IPS DF 4.7 (cell line): ENCODE results near the gene GNA15.

Experiments used
- DNase-seq: peaks from one replicate; pipeline ENCODE4 v3.0.0-alpha.2; 2013; ENCODE audit warnings: low spot score; ENCODE audit errors: extremely low read depth

The GNA15 gene

DNA sequence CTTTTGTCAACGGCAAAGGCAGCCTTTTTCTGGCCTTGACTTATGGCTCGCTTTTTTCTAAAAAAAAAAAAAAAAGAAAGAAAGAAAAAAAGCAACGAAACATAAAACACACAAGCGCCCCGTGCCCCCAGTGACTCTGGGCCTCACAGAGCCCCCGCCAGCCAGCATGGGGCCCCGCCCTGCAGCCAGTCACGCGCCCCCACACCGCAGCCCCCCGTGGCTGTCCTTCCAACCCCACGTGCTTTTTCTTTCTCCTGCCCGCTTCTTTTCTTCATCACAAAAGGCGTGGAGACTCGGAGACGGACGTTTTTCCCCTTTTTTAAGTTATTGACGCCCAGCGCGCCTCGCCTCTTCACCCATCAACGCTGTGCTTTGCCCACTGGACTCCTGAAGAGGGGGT lies 14.4 kb upstream of the GNA15 start:
- no peak for DNase-seq

DNA sequence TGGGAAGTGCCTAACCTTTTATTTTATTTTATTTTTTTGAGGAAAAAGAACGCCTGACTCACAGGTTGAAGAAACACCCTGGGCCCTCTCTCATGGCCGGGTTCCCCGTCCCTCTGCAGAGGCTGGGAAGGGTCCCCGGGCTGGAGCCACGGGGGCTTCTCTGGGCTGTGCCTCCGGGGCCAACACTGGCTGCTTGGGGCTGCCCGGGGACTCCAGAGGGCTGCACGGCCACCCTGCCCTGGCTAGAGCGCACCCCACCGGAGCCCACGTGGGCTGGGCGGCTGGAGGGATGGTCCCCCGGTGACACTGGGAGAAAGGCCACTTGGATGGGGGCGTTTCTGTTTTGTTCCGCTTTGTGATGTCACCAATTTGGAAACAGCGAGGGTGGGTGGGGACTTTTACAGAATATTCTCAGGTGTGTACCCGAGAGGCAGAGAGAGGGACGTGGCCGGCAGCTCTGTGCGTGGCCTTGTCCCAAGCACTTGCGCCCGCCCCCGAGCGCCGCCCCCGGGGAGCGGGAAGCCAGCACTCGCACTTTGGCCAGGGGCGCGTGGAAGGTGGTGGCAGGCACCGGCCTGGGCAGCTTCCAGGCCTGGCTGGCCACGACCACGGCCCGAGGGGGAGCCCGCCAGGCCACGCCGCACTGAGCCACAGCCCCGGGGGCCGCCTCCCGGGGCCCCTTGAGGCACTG lies 13.9 kb upstream of the GNA15 start:
- no peak for DNase-seq

DNA sequence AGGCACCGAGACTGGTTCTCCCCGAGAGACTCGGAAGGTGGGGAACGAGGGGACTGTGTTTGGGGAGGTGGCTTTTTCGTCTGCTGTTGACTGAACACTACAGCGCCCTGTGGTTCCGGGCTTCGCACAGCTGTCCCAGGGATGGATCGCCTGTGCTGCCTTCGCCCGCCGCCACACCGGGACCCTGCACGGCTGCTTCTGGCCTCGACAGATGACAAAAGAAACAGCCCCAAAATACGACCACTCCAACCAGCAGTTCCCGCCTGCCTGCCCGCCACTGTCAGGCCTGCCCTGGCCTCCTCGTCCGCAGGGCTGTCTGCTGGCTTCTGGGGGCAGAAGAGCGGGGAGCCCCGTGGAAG lies 13.3 kb upstream of the GNA15 start:
- DNase-seq: no peak

DNA sequence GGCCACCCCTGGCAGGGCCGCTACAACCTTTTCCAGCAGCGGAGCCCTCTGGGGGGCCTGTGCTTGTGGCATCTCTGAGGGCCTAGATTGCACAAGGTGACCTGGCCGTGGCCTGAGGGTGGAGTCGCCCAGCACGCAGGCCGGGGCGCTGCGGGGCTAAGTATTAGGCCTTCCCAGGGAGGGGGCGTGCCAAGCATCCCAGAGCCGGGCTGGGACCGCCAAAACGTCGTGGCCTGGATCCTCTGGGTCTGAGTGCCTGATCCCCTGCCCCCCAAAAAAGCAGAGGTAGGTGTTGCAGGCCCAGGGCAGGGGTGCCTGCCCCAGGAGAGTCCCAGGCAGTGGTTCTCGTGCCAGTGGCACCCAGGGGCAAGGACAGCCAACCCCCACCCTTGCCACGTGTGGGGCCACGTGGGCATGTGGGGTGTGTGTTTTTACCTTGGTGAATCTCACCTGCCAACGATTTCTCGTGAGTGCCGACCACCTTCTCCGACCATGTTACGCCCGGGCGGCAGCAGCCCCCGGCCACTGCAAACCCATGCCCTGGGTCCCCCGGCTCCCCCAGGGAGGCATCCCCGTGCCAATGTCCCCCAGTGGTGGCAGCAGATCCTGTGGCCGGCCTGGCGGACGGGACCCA lies 12.6 kb upstream of the GNA15 start:
- DNase-seq: no peak

DNA sequence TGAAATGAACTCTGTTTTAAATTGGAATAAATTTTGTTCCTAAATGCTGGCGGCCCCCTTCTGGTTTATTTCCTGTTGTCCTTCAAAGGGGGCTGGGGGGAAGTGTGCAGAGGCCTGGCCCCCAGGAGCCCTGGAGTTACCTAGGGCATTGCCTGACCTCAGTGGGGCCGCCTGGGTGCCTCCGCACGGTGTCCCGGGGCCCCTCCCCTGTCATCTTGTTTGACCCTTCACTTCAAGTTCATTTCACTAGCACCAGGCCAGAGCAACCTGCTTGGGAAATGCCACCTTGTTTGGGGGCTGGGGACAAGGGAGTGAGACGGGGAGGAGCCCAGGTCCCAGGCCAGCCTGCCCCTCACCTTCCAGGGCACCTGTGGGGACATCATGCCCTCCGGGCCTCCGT lies 11.9 kb upstream of the GNA15 start:
- no peak for DNase-seq

DNA sequence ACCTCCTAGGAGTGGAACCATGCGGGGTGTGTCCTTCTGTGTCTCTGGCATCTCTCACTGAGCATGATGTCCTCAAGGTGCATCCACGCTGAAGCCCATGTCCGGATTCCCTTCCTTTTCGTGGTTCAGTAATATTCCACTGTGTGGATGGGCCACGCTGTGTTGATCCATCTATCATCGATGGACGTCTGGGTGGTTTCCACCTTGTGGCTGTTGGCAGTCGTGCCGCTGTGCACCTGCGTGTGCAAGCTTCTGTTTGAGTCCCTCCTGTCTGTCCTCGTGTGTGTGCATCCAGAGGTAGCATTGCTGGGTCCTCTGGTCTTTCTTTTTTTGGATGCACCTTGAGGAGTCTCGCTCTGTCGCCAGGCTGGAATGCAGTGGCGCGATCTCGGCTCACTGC lies 11.2 kb upstream of the GNA15 start:
- DNase-seq: no peak

DNA sequence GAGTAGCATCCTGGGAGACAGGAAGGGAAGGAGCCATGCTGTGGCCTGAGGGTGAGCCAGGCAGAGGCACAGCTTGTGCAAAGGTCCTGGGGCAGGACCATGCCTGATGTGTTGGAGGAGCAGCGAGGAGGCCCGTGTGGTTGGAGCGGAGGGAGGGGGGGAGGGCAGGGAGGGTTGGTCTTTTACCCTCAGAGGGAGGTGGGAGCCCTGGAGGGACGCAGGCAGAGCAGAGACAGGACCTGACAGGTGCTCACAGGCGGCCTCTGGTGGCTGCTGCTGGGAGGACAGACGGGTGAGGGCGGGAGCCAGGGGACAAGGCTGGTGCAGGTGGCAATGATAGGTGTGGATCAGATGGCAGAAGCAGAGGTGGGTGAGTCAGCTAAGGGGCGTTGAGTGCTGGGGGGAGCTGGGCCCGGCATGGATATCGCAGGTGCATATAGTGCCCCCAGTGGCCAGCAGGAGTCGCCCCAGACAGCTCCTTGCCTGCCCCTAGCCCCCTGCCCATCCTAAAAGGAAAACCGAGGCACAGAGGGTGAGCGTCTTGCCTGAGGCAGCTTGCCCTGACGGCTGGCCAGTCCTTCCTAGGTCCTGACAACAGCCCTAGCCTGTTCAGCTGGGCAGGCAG lies 9.8 kb upstream of the GNA15 start:
- DNase-seq: peak; percentile 53

DNA sequence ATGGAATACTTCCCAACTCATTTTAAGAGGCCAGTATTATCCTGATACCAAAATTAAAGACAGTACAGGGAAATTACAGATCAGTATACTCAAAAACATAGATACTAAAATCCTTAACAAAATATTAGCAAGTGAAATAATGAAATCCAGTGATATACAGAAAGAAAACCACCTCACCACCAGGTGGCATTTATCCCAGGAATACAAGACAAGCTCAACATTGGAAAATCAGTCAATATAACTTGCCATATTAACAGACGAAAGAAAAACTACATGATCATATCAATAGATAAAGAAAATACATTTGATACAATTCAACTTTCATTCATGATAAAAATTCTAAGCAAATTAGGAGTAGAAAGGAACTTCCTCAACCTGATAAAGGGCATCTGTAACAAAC lies 6.7 kb upstream of the GNA15 start:
- DNase-seq: no peak

DNA sequence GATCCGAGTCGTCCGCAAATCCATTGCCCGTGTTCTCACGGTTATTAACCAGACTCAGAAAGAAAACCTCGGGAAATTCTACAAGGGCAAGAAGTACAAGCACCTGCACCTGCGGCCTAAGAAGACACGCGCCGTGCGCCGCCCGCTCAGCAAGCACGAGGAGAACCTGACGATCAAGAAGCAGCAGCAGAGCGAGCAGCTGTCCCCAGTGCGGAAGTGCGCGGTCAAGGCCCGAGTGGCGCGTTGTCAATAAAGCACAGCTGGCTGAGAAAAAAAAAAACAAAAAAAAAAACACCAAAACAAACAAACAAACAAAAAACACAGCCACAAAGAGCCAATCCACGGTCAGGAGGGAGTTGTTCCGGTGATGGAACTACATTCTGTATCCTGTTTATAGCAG lies 4.7 kb upstream of the GNA15 start:
- no peak for DNase-seq

DNA sequence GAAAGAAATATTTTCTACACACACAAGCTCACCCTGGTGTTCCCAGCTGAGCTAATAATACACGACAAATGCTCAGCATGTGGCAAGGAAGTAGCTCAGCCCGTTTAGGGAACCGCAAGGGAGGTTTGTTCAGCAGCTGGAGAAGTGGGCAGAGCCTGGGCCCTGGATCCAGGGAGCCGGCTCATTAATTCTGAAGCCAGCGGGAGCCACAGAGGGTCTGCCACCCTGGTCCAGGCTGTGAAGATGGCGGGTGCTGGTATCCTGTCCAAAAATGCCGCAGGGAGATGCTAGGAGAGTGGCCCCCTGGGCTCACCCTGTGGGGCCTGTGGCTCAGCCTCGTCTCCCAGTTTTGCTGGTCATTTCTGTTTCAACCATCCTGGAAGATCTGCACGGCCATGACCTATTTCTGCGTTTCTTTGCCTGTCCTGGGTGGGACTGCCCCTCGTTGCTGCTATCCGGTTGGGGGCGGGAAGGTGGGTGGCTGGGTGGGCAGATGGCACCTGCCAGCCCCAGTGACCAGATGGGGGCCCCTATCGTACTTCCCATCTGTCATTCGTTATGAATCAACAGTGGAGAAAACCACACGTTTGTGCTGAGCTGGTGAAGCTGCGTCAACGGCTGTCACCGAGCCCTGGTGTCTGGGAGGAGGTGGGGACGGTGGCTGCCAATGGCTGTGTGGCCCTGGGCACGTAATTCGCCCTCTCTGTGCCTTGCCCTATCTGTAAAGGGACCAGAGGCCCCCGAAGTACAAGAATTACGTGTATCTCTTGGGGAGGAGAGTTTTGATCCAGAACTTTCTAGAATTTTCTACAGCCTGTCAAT lies 2.7 kb upstream of the GNA15 start:
- DNase-seq: no peak

DNA sequence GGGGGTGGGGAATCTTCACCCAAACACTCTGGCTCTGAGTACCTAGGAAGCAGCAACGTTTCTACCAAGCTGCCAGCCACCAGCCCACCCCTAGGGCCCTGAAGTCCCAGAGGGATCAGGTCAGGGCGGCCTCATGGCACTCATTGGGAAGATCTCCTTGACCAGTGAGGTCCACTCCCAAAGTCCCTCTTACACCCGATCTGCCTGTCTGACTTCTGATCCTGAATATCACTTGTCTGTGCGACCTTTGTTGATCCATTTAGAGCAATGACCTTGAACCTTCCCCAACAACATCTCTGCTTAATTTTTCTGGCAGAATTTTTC lies 2.1 kb upstream of the GNA15 start:
- DNase-seq: no peak

DNA sequence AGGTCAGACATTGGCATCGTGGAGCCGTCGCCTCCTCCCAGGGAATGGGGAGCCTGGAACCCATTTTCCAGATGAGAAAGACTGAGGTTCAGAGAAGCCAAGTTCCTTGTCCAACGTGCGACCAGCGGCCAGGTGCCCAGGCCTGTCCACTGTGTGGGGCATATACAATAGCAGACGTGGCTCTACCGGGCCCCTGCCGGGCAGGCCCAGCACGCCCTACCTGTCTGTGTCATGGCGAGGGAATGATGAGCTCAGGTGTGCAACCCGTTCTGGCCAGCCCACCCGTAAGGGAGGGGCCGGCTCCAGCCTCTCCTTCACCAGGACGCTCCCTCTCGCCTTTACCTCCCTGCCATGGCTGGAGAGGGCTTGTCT lies 837 bp downstream of the GNA15 start:
- DNase-seq: no peak

DNA sequence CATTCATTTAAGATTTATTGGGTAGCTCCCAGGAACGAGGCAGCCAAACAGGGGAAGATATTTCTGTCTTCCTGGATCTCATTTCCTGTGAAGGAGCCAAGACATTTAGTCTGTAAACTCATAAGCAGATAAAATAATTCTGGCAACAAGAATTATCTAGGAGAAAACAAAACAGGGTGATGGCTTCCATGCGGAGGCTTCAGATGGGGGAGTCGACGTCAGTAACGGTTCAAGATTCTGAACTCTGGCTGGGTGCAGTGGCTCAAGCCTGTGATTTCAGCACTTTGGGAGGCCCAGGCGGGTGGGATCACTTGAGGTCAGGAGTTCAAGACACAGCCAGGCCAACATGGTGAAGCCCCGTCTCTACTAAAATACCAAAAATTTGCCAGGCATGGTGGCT lies 1.3 kb downstream of the GNA15 start:
- no peak for DNase-seq

DNA sequence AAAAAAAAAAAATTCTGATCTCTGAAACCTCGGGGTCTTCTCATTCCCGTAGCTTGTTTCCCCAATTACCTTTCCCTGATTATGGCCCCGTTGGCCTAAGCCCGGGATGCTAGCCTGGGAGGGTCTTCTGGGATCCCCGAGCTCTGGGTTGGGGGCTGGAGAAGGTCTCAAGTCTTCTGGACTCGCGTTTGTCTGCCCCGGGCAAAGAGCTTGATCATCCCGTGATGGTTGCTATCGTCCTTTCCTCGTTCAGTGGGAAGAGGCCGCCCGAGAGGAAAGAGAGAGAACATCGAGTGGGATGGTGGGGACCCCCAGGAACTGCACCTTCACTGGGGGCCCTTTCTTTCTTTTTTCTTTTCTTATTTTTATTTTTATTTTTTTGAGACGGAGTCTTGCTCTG lies 2.4 kb downstream of the GNA15 start:
- DNase-seq: no peak

DNA sequence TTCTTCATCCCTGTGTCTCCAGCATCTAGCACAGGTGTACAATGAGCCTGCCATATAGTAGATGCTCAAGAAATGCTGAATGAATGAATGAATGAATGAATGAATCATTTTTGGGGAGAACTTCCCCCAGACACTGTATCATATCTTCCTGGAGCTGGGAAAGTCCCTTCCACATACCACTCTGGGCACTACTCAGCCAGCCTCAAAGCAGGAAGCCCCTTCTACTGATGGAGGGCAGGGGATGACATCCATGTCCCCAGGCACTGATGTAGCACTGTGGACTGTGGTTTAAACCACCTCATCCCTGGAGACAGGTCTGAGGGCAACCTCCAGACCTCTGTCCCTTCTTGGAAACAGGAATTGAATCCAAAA lies 4.8 kb downstream of the GNA15 start:
- DNase-seq: no peak

DNA sequence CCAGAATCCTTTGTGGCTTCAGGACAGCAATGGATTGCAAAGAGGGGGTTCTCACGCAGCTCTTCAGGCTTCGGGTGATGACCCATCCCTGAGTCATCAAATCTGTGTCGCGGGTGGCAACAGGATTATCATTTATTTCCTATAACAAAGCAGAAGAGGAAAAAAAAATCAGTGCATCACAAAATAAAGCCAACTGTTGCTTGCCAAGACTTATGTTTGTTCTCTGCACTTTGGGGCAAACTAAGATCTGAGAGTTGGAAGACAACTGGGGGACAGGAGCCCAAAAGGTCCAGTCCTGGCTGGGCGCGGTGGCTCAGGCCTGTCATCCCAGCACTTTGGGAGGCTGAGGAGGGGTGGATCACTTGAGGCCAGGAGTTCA lies 6.4 kb downstream of the GNA15 start:
- no peak for DNase-seq

DNA sequence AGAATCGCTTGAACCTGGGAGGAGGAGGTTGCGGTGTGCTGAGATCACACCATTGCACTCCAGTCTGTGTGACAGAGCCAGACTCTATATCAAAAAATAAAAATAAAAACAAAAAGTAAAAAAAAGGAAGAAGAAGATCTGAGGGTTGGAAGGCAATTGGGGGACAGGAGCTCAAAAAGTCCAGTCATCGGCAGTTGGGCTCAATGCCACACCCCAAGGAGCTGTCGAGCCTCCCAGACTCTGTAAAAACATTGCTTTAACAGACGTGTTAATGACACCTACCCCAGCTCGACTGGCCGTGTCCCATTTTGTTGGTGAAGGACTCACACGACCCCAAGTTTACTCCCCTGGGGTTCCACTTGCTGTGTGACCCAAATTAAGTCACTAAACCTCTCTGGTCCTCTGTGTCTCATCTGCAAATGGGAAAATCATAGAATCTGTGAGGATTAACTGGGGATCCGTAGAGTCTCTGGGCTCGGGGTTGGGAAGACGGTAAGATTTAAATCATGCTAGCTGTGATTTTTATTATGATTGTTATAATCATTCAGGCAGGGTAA lies 7.0 kb downstream of the GNA15 start:
- DNase-seq: no peak

DNA sequence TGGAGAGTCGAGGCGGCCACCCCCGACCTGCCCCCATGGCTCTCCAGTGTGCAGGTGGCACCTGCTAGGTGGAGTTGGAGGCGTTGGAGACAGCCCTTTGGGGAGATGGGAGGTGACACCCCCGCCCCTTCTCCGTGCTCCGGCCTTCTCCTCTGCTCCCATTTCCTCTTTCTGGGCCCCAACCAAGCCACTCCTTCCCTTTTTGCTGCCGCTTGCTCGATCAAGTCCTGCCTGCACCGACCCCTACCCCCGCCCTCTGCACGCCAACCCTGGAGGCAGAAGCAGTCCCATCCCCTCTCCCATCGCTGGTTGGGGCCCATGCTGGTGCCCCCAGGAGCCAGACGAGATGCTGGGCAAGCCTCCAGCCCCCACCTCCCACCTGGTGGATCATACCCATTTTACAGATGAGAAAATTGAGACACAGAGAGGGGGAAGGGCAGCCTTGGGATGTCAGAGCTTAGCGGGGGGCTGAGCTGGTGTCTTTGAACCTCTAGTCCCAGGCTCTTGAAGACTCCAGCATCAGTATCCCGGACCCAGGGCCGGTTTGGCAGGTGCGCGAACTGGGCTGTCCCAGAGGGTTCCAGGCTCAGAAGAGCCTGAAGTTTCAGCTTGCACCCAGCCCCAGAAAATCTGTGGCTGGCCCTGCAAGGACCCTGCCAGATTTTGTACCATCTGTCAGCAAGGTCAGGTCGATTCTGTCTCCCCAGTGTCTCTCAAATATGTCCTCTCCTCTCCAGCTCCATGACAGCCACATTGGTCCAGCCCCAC lies 10.3 kb downstream of the GNA15 start:
- no peak for DNase-seq

DNA sequence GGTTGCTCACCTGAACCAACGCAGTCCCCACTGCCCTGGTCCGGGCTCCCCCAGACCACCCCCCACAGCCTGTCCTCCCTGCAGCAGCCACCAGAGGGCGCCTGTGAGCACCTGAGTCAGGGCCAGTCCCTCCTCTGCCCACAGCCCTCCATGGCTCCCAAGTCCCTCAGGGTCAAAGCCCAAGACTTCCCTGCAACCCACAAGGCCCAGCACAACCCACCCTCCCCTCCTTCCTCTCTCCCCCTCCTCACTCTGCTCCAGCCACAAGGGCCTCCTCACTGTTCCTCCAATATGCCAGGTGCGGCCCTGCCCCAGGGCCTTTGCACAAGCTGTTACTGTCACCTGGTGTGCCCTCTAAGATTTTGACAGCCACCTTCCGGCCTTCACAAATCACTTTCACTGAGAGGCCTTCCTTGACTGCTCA lies 10.9 kb downstream of the GNA15 start:
- DNase-seq: no peak

DNA sequence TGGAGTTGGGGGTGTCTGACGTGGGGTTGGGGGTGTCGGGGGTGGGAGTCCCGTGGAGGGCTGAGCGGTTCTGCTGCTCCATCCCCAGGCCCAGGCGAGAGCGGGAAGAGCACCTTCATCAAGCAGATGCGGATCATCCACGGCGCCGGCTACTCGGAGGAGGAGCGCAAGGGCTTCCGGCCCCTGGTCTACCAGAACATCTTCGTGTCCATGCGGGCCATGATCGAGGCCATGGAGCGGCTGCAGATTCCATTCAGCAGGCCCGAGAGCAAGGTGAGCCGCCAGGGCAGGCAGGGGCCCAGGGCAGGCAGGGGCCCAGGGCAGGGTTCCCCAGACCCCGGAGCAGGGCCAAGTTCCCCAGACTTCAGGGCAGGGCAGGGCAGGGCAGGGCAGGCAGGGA lies 12.7 kb downstream of the GNA15 start:
- no peak for DNase-seq

DNA sequence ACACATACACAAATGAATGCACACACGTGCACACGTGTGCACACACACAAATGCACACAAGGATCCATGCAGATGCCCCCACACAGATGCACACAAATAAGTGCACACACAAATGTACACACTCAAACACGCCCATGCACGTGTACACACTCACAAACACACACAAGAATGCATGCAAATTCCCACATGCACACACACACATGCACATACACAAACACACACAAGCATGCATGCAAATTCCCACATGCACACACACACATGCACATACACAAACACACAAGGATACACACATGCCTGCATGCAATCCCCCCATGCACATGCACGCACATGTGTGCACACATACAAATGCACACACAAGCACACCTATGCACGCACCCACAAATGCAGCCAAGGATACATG lies 13.3 kb downstream of the GNA15 start:
- DNase-seq: no peak
